AG09309 (cell line): ENCODE results near the gene RBM38.

Experiments used
- DNase-seq: peaks from one replicate; pipeline ENCODE4 v3.0.0-alpha.2; 2010; ENCODE audit warnings: low read depth
- H3K4me3 ChIP-seq: 2 replicates; pipeline ENCODE4 v1.5.1; 2011; ENCODE audit warnings: mild to moderate bottlenecking, low read depth, low read length, moderate library complexity; ENCODE audit not compliant: control insufficient read depth
- CTCF ChIP-seq: IDR thresholded peaks from 2 replicates; pipeline ENCODE4 v1.5.1; 2011; ENCODE audit warnings: mild to moderate bottlenecking, low read depth, low read length, inconsistent platforms; ENCODE audit not compliant: insufficient read depth, control insufficient read depth; ENCODE audit errors: missing control alignments

RBM38 gene

GRCh38 chr20:57411406-57412283 lies 20.4 kb downstream of the RBM38 start:
- DNase-seq = no peak
- no peak overlapping the region for H3K4me3 ChIP-seq
- no peak for TF ChIP-seq CTCF

GRCh38 chr20:57412347-57413029 lies 21.3 kb downstream of the RBM38 start:
- no peak for DNase-seq
- no peak for TF ChIP-seq CTCF
- no peak overlapping the region for H3K4me3 ChIP-seq

GRCh38 chr20:57413986-57414385 lies 22.8 kb downstream of the RBM38 start:
- TF ChIP-seq CTCF = no peak
- DNase-seq = no peak
- no peak overlapping the region for H3K4me3 ChIP-seq

GRCh38 chr20:57414867-57415592 lies 23.8 kb downstream of the RBM38 start:
- no peak overlapping the region for H3K4me3 ChIP-seq
- TF ChIP-seq CTCF = no peak
- no peak for DNase-seq

GRCh38 chr20:57415771-57416170 lies 24.6 kb downstream of the RBM38 start:
- no peak for DNase-seq
- TF ChIP-seq CTCF = no peak
- no peak overlapping the region for H3K4me3 ChIP-seq

- no peak for DNase-seq
- H3K4me3 ChIP-seq = no peak overlapping the region
- no peak for TF ChIP-seq CTCF
These were observed 25.3 kb downstream of the RBM38 start for GRCh38 chr20:57416296-57417022.
